ENCODE data around the gene LRMDA.

GRCh38 chr10:76453997-76454396 lies 1022.6 kb downstream of the LRMDA start:
- TF ChIP-seq CTCF (IDR thresholded peaks at IDR 0.05) (no peak), EZH2 (IDR thresholded peaks at IDR 0.05; ENCODE audit: borderline replicate concordance, insufficient read depth, low read depth, low read length, poor library complexity, severe bottlenecking) (no peak)
